Uterus (tissue), 4 donors: ENCODE measurements around the gene RBM6. TPM values are rescaled to one million over a fixed set of nuclear protein-coding genes. Genes with fewer than 3 reads are reported as not detected.

ENCODE experiments used
- DNase-seq, 2 donors: peaks; one replicate each; pipeline ENCODE4 v3.0.0-alpha.2; 2019 to 2020
- H3K27ac ChIP-seq, 2 donors: fragments of 200-600 bp; sonication (generic); 1 replicate in 1 of 2; 2 replicates in 1 of 2; pipeline ENCODE4 v1.5.1; 2016 to 2018
- H3K27me3 ChIP-seq, 2 donors: fragments of 200-600 bp; sonication (generic); one replicate each; pipeline ENCODE4 v1.5.1; 2018 to 2019; ENCODE audit warnings: control low read depth in 1 of 2
- H3K36me3 ChIP-seq, 2 donors: fragments of 200-600 bp; sonication (generic); one replicate each; pipeline ENCODE4 v1.5.1; 2019; ENCODE audit warnings: control low read depth in 1 of 2
- H3K4me1 ChIP-seq, 2 donors: fragments of 200-600 bp; sonication (generic); one replicate each; pipeline ENCODE4 v1.5.1; 2018 to 2019; ENCODE audit warnings: control low read depth in 1 of 2
- H3K4me3 ChIP-seq, 2 donors: fragments of 200-600 bp; sonication (generic); 1 replicate in 1 of 2; 2 replicates in 1 of 2; pipeline ENCODE4 v1.5.1; 2018 to 2019; ENCODE audit warnings: mild to moderate bottlenecking in 1 of 2
- H3K9me3 ChIP-seq, 2 donors: fragments of 200-600 bp; sonication (generic); one replicate each; pipeline ENCODE4 v1.5.1; 2019; ENCODE audit warnings: control low read depth in 1 of 2
- POLR2A ChIP-seq, 2 donors: fragments of 450-650 bp; IDR thresholded peaks; one replicate each; pipeline ENCODE4 v1.6.1; 2016; ENCODE audit warnings: antibody characterized with exemption in 2 of 2, mild to moderate bottlenecking in 1 of 2, moderate library complexity in 1 of 2
- intact Hi-C: fragments of 100-400 bp; cut with DNase I; formaldehyde crosslinking; loops from one replicate; pipeline ENCODE4 v1.15.1; 2023; ENCODE audit warnings: low total_unique reads
- total RNA-seq, 4 donors: library from RNA; depleted of rRNA in 3 of 4; stranded (reverse); fragments of >200 nt in 3 of 4; gene quantifications; one replicate each; pipeline versions ENCODE4 v1.1.0 to v1.2.4, GENCODE V29; 2014 to 2023
- TF ChIP-seq, protein P1 (sequence below), 4 experiments: fragments of 200-600 bp in 2 of 4; fragments of 450-650 bp in 2 of 4; sonication (generic) in 2 of 4; IDR thresholded peaks; one replicate each; pipeline ENCODE4 v1.5.1; 2016 to 2019; ENCODE audit warnings: antibody characterized with exemption in 4 of 4, mild to moderate bottlenecking in 2 of 4, moderate library complexity in 1 of 4
- donor health status: DM: yes; HTN: yes; CAD: no.

Gene RBM6
- total RNA-seq, 4 donors from 2014 or later = 63.2 to 143 (median 116) TPM

- Histone ChIP-seq H3K27me3 (no peaks in the 10 kb centered on the region), H3K4me1 (peaks cover 0 to 3% of the 10 kb centered on the region in 2 donors)
- no peak for DNase-seq
Observed at GRCh38 chr3:50122661-50123391, 182.9 kb downstream of the RBM6 start.

GRCh38 chr3:50123394-50124051 lies 183.6 kb downstream of the RBM6 start:
- Histone ChIP-seq H3K36me3 (no peaks in the 10 kb centered on the region), H3K27me3 (no peaks in the 10 kb centered on the region), H3K27ac (no peak overlapping the region), H3K9me3 (no peaks in the 10 kb centered on the region), H3K4me3 (no peak overlapping the region), H3K4me1 (peaks cover 0 to 3% of the 10 kb centered on the region in 2 donors)
- no peak for DNase-seq
- TF ChIP-seq, protein P1, sequence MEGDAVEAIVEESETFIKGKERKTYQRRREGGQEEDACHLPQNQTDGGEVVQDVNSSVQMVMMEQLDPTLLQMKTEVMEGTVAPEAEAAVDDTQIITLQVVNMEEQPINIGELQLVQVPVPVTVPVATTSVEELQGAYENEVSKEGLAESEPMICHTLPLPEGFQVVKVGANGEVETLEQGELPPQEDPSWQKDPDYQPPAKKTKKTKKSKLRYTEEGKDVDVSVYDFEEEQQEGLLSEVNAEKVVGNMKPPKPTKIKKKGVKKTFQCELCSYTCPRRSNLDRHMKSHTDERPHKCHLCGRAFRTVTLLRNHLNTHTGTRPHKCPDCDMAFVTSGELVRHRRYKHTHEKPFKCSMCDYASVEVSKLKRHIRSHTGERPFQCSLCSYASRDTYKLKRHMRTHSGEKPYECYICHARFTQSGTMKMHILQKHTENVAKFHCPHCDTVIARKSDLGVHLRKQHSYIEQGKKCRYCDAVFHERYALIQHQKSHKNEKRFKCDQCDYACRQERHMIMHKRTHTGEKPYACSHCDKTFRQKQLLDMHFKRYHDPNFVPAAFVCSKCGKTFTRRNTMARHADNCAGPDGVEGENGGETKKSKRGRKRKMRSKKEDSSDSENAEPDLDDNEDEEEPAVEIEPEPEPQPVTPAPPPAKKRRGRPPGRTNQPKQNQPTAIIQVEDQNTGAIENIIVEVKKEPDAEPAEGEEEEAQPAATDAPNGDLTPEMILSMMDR (IDR thresholded peaks at IDR 0.05) = no peak
- no peak for TF ChIP-seq POLR2A (IDR thresholded peaks at IDR 0.05)
- intact Hi-C loops = loop anchor here (5.0 kb wide), 1 partner anchor 64 kb away; no protein-coding TSS in a partner anchor

More at GRCh38 chr3:50122661-50123391, 182.9 kb downstream of the RBM6 start:
- intact Hi-C loops = loop anchor here (5.0 kb wide), 1 partner anchor 64 kb away; no protein-coding TSS in a partner anchor
- H3K9me3 ChIP-seq = no peaks in the 10 kb centered on the region
- no peak for TF ChIP-seq POLR2A (IDR thresholded peaks at IDR 0.05)
- TF ChIP-seq, protein P1 (IDR thresholded peaks at IDR 0.05) = no peak
- no peak overlapping the region for H3K27ac ChIP-seq
- no peak overlapping the region for H3K4me3 ChIP-seq
- no peaks in the 10 kb centered on the region for H3K36me3 ChIP-seq

- H3K27ac ChIP-seq = no peak overlapping the region
- H3K4me3 ChIP-seq = no peak overlapping the region
- TF ChIP-seq, protein P1 (IDR thresholded peaks at IDR 0.05) = no peak
- TF ChIP-seq POLR2A (IDR thresholded peaks at IDR 0.05) = no peak
- H3K27me3 ChIP-seq = no peaks in the 10 kb centered on the region
- peaks cover 0 to 3% of the 10 kb centered on the region in 2 donors for H3K4me1 ChIP-seq
- DNase-seq = no peak
- H3K36me3 ChIP-seq = no peaks in the 10 kb centered on the region
- H3K9me3 ChIP-seq = no peaks in the 10 kb centered on the region
- intact Hi-C loops = loop anchor here (5.0 kb wide), 1 partner anchor 63 kb away; no protein-coding TSS in a partner anchor
Observed at GRCh38 chr3:50124052-50124799, 184.3 kb downstream of the RBM6 start.

DNA sequence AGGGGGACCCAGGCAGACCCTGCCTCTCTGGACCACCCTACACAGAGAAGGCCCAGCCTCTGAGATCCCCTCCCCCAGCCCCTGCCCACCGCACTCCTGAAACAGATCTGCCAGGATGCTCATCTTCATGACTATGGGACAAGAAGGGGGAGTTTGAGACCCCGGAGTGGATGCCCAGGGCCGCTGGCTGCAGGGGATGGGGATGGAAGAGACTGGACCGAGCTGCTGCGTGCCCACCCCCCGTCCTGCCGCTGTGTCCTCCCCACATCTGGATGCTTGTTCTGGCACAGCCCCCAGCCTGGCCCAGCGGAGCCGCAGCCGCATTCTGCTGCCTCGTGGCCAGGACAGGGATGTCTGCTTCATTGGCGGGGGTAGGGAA lies 184.8 kb downstream of the RBM6 start:
- intact Hi-C loops = loop anchor here (5.0 kb wide), 1 partner anchor 63 kb away; no protein-coding TSS in a partner anchor
- no peak for TF ChIP-seq POLR2A (IDR thresholded peaks at IDR 0.05)
- TF ChIP-seq, protein P1 (IDR thresholded peaks at IDR 0.05) = no peak
- Histone ChIP-seq H3K9me3 (no peaks in the 10 kb centered on the region), H3K27ac (no peak overlapping the region), H3K4me1 (peaks cover 0 to 3% of the 10 kb centered on the region in 2 donors), H3K4me3 (no peak overlapping the region), H3K27me3 (no peaks in the 10 kb centered on the region), H3K36me3 (no peaks in the 10 kb centered on the region)
- no peak for DNase-seq
